ENCODE results near the gene RNU4-1. TPM values are rescaled to one million over a fixed set of nuclear protein-coding genes. Genes with fewer than 3 reads are reported as not detected.

RNU4-1 gene
- total and polyA plus RNA-seq, 2 donors (not counting 3 experiments of a cell fraction or from before 2014, with no cell fraction given), result under 0.01 to 2,141 TPM

- no peaks in the 10 kb centered on the region for H4K20me1 ChIP-seq (replicated peaks; ENCODE audit: control insufficient read depth, extremely low read depth, insufficient read depth, low read length)
- DNase-seq (ENCODE audit: low read depth, low spot score) (no peak), FAIRE-seq (no peak)
- no peak overlapping the region for H3K4me3 ChIP-seq (replicated peaks in 1 of 3; ENCODE audit: insufficient read depth in 1 of 3, low read depth in 1 of 3, low read length in 3 of 3)
- H3K27me3 ChIP-seq (ENCODE audit: control insufficient read depth in 2 of 2, insufficient read depth in 2 of 2, low read length in 2 of 2), result peaks cover 0 to 6% of the 10 kb centered on the region in 2 experiments
- H3K27ac ChIP-seq (ENCODE audit: insufficient read depth, low read depth, low read length), result no peak overlapping the region
- intact Hi-C loops (cut with micrococcal nuclease) (loop anchor here (1.0 kb wide), 2 partner anchors 23 to 105 kb away; partner anchors contain the start of gene SIRT4), dilution Hi-C loops (cut with MboI; ENCODE audit: extremely low pct_ligation_motif_present, low sequenced_read_pairs) (no loop called here)
- H2AFZ ChIP-seq (ENCODE audit: low read depth, low read length), result no peak overlapping the region
- no peaks in the 10 kb centered on the region for H3K79me2 ChIP-seq (ENCODE audit: control insufficient read depth, insufficient read depth, low read length)
- ChIA-PET CTCF (interaction anchor here (0.5 to 1.5 kb wide), 4 partner anchors 10 to 598 kb away, joined by 3 to 6 read pairs (median 4); partner anchors contain the start of gene SIRT4), POLR2A (no interaction called here)
- BruUV-seq (replicated peaks), result no TSS peak
- H3K9ac ChIP-seq (replicated peaks; ENCODE audit: extremely low read depth, insufficient read depth, low read length), result no peak overlapping the region
- H3K4me2 ChIP-seq (ENCODE audit: insufficient read depth, low read length), result no peak overlapping the region
- H3K4me1 ChIP-seq (ENCODE audit: control insufficient read depth, extremely low read depth, insufficient read depth, low read length), result no peaks in the 10 kb centered on the region
- no peaks in the 10 kb centered on the region for H3K36me3 ChIP-seq (ENCODE audit: control insufficient read depth in 2 of 2, extremely low read depth in 1 of 2, insufficient read depth in 2 of 2, low read length in 2 of 2)
- no peaks in the 10 kb centered on the region for H3K9me1 ChIP-seq (replicated peaks; ENCODE audit: control insufficient read depth, extremely low read depth, insufficient read depth, low read length)
- TF ChIP-seq EZH2 (IDR thresholded peaks at IDR 0.05; ENCODE audit: borderline replicate concordance, low read depth, low read length, severe bottlenecking) (no peak), POLR2AphosphoS5 (IDR thresholded peaks at IDR 0.05; ENCODE audit: insufficient read depth, low read depth, low read length) (no peak)
- H3K9me3 ChIP-seq (replicated peaks; ENCODE audit: control insufficient read depth, insufficient read depth, low read length), result no peaks in the 10 kb centered on the region
Observed at GRCh38 chr12:120324841-120325417, 31.9 kb upstream of the RNU4-1 start.

GRCh38 chr12:120323772-120324171 lies 30.7 kb upstream of the RNU4-1 start:
- no TSS peak for BruUV-seq (replicated peaks)
- intact Hi-C loops (cut with micrococcal nuclease), result no loop called here
- TF ChIP-seq EZH2 (IDR thresholded peaks at IDR 0.05; ENCODE audit: borderline replicate concordance, low read depth, low read length, severe bottlenecking), result no peak
- Histone ChIP-seq H2AFZ (ENCODE audit: low read depth, low read length) (no peak overlapping the region), H3K9me1 (replicated peaks; ENCODE audit: control insufficient read depth, extremely low read depth, insufficient read depth, low read length) (no peaks in the 10 kb centered on the region), H3K27me3 (ENCODE audit: control insufficient read depth in 2 of 2, insufficient read depth in 2 of 2, low read length in 2 of 2) (peaks cover 0 to 6% of the 10 kb centered on the region in 2 experiments), H3K27ac (ENCODE audit: insufficient read depth, low read depth, low read length) (no peak overlapping the region), H3K4me2 (ENCODE audit: insufficient read depth, low read length) (no peak overlapping the region), H3K36me3 (ENCODE audit: control insufficient read depth in 2 of 2, extremely low read depth in 1 of 2, insufficient read depth in 2 of 2, low read length in 2 of 2) (no peaks in the 10 kb centered on the region), H3K9ac (replicated peaks; ENCODE audit: extremely low read depth, insufficient read depth, low read length) (no peak overlapping the region), H3K4me3 (replicated peaks in 1 of 3; ENCODE audit: insufficient read depth in 1 of 3, low read depth in 1 of 3, low read length in 3 of 3) (no peak overlapping the region), H3K79me2 (ENCODE audit: control insufficient read depth, insufficient read depth, low read length) (no peaks in the 10 kb centered on the region), H4K20me1 (replicated peaks; ENCODE audit: control insufficient read depth, extremely low read depth, insufficient read depth, low read length) (no peaks in the 10 kb centered on the region), H3K4me1 (ENCODE audit: control insufficient read depth, extremely low read depth, insufficient read depth, low read length) (no peaks in the 10 kb centered on the region), H3K9me3 (replicated peaks; ENCODE audit: control insufficient read depth, insufficient read depth, low read length) (no peaks in the 10 kb centered on the region)
- no peak for FAIRE-seq
- ChIA-PET POLR2A (no interaction called here), CTCF (interaction anchor here (1.0 to 1.5 kb wide), 3 partner anchors 21 to 106 kb away, joined by 3 to 6 read pairs (median 4); partner anchors contain the start of gene SIRT4)
- no peak for DNase-seq (ENCODE audit: low read depth, low spot score)
- dilution Hi-C loops (cut with MboI; ENCODE audit: extremely low pct_ligation_motif_present, low sequenced_read_pairs), result no loop called here
